Stimulated activated CD4-positive, alpha-beta T cell treated with anti-CD3 and anti-CD28 coated beads, Interleukin-15, amount 100 ng/mL, for 1 hour (primary cell): Measurements from ENCODE around the gene TMEM131.

Source experiments
- DNase-seq, 2 donors: peaks; one replicate each; pipeline ENCODE4 v3.0.0-alpha.2; 2020; ENCODE audit warnings: low read depth in 1 of 2, low spot score in 1 of 2

TMEM131 gene

GRCh38 chr2:97992836-97993825 is 2.6 kb downstream of the TMEM131 start:
- no peak for DNase-seq

- no peak for DNase-seq
These were observed 4.5 kb downstream of the TMEM131 start for GRCh38 chr2:97991081-97991856.

DNA sequence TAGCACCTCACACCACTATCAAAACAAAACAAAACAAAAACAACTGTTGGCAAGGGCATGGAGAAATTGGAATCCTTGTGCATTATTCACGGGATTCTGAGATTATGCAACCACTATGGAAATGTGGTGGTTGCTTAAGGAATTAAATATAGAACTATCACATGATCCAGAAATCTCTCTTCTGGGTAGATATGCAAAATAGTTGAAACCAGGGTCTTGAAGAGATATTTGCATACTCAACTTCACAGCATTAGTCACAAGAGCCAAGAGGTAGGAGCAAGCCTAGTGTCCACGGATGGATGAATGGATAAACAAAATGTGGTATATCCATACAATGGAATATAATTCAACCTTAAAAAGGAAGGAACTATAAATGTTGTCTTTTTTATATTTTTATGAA is 7.0 kb downstream of the TMEM131 start:
- no peak for DNase-seq

GRCh38 chr2:97985998-97986397 is 9.8 kb downstream of the TMEM131 start:
- no peak for DNase-seq

GRCh38 chr2:97983698-97984097 is 12.1 kb downstream of the TMEM131 start:
- DNase-seq = no peak

DNA sequence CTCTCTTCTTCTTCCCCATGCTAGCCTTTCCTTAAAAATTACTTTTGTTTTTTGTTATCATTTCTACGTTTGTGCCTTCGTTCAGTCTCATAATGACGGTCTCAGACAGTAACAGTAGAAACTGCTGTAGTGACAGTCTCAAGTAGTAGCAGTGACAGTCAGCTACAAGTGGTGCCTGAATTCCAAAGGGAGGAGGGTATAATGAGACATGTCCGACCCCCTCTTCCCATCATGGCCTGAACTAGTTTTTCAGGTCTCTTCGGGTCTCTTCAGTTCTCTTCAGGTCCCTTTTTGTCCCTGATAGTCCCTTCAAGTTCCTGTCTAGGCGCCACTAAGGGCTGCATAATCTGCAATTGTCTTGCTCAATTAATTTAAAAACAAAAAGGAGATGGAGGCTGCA is 12.6 kb downstream of the TMEM131 start:
- DNase-seq = no peak

GRCh38 chr2:97982621-97983020 is 13.1 kb downstream of the TMEM131 start:
- DNase-seq = no peak

DNA sequence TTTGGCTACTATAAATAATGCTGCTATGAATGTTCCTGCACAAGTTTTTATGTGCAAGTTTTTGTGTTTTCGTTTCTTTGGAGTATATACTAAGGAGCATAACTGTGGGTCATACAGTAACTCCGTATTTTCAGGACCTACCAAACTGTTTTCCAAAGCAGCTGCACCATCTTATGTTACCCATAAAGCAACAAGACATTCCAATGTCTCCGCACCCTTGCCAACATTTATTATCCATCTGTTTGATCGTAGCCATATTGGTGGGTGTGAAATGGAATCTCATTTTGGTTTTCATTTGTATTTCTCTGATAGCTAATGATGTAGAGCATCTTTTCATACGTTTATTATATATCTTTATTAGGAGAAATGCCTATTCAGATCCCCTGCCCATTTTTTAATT is 13.8 kb downstream of the TMEM131 start:
- DNase-seq = no peak

GRCh38 chr2:97979904-97980303 is 15.8 kb downstream of the TMEM131 start:
- DNase-seq = no peak

- no peak for DNase-seq
These were observed 21.3 kb downstream of the TMEM131 start for GRCh38 chr2:97974471-97974870.

DNA sequence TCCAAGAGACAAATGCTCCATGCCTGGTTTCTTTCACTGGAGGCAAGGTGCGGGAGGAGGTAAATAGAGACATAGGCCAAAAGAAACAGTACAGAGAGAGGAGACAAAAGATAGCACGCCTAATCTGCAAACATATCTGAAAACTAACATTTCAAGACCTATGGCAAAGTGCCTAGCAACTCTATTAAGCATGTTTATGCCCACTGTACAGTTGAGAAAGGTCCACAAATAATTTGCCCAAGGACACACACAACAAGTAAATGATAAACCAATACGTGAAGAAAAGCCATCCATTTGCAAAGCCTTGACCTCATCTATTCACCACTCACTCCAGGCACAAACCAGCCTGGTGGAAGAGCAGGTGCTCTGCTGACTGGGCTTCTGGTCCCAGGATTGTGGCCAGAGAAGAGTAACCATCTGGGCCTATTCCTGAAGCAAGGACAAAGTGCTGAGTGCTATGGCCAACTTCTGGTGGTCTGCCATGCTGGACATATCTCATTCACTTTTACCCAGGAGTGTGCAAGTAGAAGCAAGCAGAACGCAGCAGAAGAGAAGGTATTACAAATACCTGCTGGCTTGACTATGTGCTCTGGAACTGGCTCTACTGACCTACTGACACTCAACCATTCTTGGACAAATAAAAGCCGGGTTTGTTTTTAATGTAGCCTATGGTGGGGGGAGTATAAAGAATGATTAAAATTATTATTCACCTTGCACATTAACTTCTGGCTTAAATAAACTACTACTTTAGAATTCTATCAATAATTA is 25.3 kb downstream of the TMEM131 start:
- no peak for DNase-seq

DNA sequence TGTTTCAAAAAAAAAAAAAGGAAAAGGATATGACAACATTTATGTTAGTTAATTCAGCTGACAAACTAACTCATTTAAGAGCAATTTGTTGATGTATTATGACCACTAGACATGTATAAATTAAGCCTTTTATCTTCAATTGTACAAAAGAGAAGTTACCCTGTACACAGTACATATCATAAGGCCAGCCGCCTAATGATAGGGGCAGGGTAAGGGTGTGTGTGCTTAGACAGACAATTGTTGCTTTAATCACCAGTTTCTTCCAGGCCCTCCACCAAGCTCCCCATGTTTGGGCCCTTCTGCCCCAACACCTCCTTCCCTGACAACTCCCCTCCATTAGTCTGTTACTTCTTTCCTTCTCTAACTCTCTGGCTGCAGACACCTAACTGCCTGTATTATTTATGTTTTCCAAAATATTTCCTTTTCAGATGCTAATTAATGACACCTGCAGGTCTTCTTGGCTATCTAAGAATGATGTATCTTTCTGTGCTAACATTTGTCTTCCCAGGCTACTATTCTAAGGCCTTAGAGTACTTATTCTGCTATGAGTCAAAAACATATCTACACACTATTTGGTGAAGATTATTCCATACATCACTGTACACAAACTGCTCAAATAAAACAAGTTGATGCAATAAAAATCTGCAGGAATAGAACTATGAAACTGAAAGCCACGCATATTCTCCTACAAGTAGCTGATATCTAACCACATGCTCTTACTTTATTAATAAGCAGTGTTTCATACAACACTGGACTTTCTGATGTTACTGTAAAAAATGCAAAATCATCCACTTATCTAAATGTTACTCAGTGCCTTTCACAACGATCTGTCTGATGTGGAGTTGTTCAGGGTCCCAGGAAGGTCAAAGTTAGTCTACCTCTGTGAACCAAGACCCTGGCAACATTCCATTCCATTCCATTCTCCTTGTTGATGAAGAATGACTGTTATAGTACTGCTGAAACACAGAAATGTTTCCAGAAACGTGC is 26.4 kb downstream of the TMEM131 start:
- no peak for DNase-seq

DNA sequence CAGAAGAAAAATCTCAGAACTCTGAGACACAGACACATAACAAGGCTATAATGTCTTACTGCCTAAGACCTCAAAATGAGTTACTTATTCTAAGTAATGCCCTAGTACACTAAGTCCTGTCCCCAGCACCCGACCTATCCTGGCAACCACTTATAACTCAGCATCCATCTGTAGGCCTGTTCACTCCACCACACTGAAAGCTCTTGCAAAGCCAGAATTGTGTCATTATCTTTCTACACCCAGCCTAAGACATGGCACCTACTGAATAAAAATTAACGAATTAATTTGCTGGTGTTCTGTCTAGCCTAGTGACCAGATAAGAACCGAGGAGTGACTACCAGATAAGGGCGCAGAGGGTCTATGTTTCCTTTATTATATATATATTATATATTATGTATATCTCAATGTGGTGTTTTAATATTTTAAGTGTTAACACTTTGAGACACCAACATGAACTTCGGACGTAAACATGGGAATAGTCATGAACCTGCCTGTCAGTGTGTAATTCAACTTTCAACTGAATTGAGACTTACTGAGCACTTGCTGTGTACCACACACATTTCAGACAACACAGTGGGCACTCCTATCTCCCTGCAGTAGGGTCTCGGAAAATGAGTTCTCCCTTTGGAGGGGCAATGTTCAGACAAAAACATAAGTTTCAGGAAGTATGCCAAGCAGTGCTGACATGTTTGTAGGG is 27.7 kb downstream of the TMEM131 start:
- DNase-seq = no peak

GRCh38 chr2:97967216-97967592 is 28.5 kb downstream of the TMEM131 start:
- DNase-seq = no peak

GRCh38 chr2:97966545-97967215 is 29.1 kb downstream of the TMEM131 start:
- DNase-seq = no peak

DNA sequence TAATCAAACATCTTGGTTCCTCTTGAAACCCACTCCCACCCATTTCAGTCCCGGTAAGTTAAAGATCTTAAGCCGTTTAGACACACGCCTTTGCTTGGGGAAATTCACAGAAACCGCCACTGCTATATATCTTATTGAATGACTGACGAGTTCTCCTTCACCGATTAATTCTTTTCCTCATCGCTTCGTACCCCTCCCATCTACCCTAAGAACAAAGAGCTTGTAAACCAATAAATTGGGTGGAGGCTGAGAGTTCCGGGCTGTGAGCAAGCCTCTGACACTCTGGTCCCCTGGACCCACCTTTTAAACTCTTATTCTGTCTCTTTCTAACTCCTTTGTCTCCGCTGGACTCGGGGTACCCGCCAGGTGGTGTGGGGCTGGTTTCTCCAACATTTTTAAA is 30.6 kb downstream of the TMEM131 start:
- no peak for DNase-seq

DNA sequence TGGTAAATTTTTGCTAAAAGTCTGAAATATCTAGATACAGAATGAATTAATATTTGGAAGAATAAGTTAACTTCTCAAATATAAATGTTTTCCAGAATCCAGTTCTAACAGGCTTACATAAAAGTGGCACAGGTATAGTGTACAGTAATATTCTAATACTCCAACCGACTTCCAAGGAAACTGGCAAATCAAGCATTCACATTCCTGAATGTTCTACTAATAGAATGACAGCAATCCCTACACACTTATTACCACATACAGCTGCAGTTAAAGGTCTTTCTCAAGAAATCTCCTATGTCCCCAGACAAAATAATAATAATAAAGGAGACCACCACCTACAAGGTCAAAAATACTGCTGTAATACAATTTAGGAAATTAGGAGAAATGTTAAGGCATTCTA is 31.9 kb downstream of the TMEM131 start:
- no peak for DNase-seq

GRCh38 chr2:97963079-97963406 is 32.7 kb downstream of the TMEM131 start:
- no peak for DNase-seq

GRCh38 chr2:97961534-97961933 is 34.2 kb downstream of the TMEM131 start:
- DNase-seq = no peak
